Measurements from ENCODE around the gene ROR2. TPM values are rescaled to one million over a fixed set of nuclear protein-coding genes. Genes with fewer than 3 reads are reported as not detected.

The ROR2 gene
- total and polyA plus RNA-seq, 2 experiments from 2014 or later: 8.1 to 18.8 TPM

DNA sequence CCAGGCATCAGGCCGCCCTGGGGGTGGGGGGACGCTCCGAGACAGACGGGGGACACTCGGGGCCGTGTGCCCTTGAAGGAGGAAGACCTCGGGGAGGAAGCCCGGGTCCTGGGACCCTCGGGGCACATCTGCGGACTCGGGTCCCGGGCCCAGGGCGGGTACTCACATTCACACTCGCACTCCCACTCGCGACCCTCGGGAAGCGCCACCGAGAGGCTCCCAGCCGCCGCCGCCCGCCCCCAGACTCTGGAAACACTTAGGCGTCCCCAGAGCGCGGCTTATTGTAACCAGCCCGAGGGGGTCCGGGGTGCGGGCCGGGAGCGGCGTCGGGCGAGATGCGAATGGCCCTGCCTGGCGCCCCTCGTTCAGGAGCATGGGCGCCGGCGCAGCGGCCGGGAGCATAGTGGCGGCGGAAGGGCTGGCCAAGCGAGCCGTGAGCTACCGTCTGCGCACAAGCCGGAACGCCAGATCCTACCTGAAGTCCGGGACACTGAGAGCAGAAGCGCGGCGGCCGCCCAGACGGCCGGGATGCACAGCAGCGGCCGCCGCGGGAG is 559 bp downstream of the ROR2 start:
- Mint-ChIP-seq H3K36me3 (ENCODE audit: low read depth) (no peaks in the 10 kb centered on the region), H3K4me1 (peaks cover 35% of the 10 kb centered on the region), H3K27ac (no peak overlapping the region), H3K27me3 (ENCODE audit: insufficient read depth, low read depth, poor library complexity) (peaks cover 44% of the 10 kb centered on the region), H3K4me3 (peak overlapping the region; percentile 85), H3K9me3 (no peaks in the 10 kb centered on the region; the same call in 2 of the 3 replicates)
- DNase-seq (ENCODE audit: low spot score) (peak; percentile 60), ATAC-seq (peak; percentile 27)
- TF ChIP-seq EZH2 (IDR thresholded peaks at IDR 0.05; ENCODE audit: low read depth, unreplicated experiment) (no peak), EZH2phosphoT487 (IDR thresholded peaks at IDR 0.05; ENCODE audit: unreplicated experiment) (no peak), ZNF114 (CRISPR knock-in tag; IDR thresholded peaks at IDR 0.05) (no peak), JUNB (IDR thresholded peaks at IDR 0.05; ENCODE audit: unreplicated experiment) (no peak), NANOG (IDR thresholded peaks at IDR 0.05; ENCODE audit: borderline replicate concordance) (no peak), POLR2AphosphoS5 (IDR thresholded peaks at IDR 0.05; ENCODE audit: low read depth) (no peak)
- TF ChIP-seq, protein P1, sequence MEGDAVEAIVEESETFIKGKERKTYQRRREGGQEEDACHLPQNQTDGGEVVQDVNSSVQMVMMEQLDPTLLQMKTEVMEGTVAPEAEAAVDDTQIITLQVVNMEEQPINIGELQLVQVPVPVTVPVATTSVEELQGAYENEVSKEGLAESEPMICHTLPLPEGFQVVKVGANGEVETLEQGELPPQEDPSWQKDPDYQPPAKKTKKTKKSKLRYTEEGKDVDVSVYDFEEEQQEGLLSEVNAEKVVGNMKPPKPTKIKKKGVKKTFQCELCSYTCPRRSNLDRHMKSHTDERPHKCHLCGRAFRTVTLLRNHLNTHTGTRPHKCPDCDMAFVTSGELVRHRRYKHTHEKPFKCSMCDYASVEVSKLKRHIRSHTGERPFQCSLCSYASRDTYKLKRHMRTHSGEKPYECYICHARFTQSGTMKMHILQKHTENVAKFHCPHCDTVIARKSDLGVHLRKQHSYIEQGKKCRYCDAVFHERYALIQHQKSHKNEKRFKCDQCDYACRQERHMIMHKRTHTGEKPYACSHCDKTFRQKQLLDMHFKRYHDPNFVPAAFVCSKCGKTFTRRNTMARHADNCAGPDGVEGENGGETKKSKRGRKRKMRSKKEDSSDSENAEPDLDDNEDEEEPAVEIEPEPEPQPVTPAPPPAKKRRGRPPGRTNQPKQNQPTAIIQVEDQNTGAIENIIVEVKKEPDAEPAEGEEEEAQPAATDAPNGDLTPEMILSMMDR (conservative IDR thresholded peaks at IDR 0.05; ENCODE audit: low read depth in 2 of 2): no peak
- H3K4me2 ChIP-seq: peak overlapping the region; percentile 97
- H3K9me2 ChIP-seq (ENCODE audit: insufficient read depth): no peaks in the 10 kb centered on the region
- H3K27ac ChIP-seq (ENCODE audit: low read depth): no peak overlapping the region
- H3K4me3 ChIP-seq: peak overlapping the region; percentile 94
- peak overlapping the region; percentile 90 for H2AFZ ChIP-seq
- H3K79me2 ChIP-seq (replicated peaks; ENCODE audit: insufficient read depth): peaks cover 36% of the 10 kb centered on the region
- H3K36me3 ChIP-seq (ENCODE audit: insufficient read depth): no peaks in the 10 kb centered on the region
- no peaks in the 10 kb centered on the region for H3F3A ChIP-seq (replicated peaks; ENCODE audit: low read depth)
- peaks cover 41% of the 10 kb centered on the region for H3K4me1 ChIP-seq (ENCODE audit: insufficient read depth)
- H3K27me3 ChIP-seq (ENCODE audit: insufficient read depth): peaks cover 57% of the 10 kb centered on the region
- 0 out of 2 replicates have a peak, but pooled peaks cover 8% of the 10 kb centered on the region for H4K20me1 ChIP-seq (replicated peaks; ENCODE audit: insufficient read depth)

DNA sequence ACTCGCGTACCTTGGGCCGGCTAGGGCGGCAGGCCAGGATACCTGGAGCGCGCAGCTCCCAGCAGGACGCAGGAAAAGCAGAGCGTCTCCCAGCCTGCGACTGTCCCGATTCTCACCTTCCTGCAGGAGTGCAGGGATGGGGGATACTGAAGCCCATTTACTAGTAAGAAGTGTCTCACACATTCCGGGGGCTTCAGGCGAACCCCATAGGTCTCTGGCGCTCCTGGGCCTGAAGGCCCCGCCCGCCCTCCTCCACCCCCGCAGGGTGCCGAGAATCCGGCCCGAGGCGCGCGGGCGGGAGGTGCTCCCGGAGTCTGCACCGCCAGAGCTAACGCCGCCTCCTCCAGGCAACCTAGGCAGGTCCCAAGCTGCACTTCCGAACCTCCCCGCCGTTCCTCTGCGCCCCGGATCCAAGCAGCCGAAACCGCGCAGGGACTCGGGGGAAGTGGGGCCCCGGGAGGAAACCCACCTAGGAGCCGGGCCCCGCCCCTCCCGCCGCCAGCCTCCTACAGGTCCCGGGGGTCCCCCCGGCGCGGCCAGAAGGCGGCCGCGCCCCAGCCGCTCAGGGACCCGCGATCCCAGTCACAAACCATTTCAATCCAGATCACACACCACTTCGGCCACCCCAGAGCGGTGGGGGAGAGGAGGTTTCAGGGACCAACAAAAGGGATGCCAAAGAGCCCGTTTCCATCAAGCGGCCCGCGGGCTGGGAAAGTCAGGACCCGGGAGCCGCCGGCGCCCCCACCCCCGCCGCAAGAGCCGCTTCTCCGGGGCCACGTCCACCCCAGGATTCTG is 1.2 kb downstream of the ROR2 start:
- H3K27ac ChIP-seq (ENCODE audit: low read depth): no peak overlapping the region
- H3K27ac Mint-ChIP-seq: no peak overlapping the region

More for the DNA sequence above, 1.2 kb downstream of the ROR2 start:
- H3K9me3 Mint-ChIP-seq: no peaks in the 10 kb centered on the region; the same call in 2 of the 3 replicates
- H3K36me3 Mint-ChIP-seq (ENCODE audit: low read depth): no peaks in the 10 kb centered on the region
- TF ChIP-seq, protein P2, sequence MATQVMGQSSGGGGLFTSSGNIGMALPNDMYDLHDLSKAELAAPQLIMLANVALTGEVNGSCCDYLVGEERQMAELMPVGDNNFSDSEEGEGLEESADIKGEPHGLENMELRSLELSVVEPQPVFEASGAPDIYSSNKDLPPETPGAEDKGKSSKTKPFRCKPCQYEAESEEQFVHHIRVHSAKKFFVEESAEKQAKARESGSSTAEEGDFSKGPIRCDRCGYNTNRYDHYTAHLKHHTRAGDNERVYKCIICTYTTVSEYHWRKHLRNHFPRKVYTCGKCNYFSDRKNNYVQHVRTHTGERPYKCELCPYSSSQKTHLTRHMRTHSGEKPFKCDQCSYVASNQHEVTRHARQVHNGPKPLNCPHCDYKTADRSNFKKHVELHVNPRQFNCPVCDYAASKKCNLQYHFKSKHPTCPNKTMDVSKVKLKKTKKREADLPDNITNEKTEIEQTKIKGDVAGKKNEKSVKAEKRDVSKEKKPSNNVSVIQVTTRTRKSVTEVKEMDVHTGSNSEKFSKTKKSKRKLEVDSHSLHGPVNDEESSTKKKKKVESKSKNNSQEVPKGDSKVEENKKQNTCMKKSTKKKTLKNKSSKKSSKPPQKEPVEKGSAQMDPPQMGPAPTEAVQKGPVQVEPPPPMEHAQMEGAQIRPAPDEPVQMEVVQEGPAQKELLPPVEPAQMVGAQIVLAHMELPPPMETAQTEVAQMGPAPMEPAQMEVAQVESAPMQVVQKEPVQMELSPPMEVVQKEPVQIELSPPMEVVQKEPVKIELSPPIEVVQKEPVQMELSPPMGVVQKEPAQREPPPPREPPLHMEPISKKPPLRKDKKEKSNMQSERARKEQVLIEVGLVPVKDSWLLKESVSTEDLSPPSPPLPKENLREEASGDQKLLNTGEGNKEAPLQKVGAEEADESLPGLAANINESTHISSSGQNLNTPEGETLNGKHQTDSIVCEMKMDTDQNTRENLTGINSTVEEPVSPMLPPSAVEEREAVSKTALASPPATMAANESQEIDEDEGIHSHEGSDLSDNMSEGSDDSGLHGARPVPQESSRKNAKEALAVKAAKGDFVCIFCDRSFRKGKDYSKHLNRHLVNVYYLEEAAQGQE (IDR thresholded peaks at IDR 0.05; ENCODE audit: unreplicated experiment): no peak
- no peak for TF ChIP-seq CREB1 (CRISPR knock-in tag; IDR thresholded peaks at IDR 0.05; ENCODE audit: low read depth)
- no peak for TF ChIP-seq STAT1 (IDR thresholded peaks at IDR 0.05; ENCODE audit: unreplicated experiment)
- TF ChIP-seq POLR2AphosphoS5 (IDR thresholded peaks at IDR 0.05; ENCODE audit: low read depth): peak; percentile 39; the same call in 1 of the 2 replicates
- TF ChIP-seq EZH2phosphoT487 (IDR thresholded peaks at IDR 0.05; ENCODE audit: unreplicated experiment): no peak
- TF ChIP-seq ZNF114 (CRISPR knock-in tag; IDR thresholded peaks at IDR 0.05): no peak
- no peak for TF ChIP-seq JUNB (IDR thresholded peaks at IDR 0.05; ENCODE audit: unreplicated experiment)
- TF ChIP-seq, protein P1 (conservative IDR thresholded peaks at IDR 0.05; ENCODE audit: low read depth in 2 of 2): 0 out of 4 replicates have a peak, but pooled peaks of 1 of the 2 experiments have one; percentile 12
- H3K27me3 Mint-ChIP-seq (ENCODE audit: insufficient read depth, low read depth, poor library complexity): peaks cover 40% of the 10 kb centered on the region
- H3K4me3 Mint-ChIP-seq: peak overlapping the region; percentile 85
- Histone ChIP-seq H3K27me3 (ENCODE audit: insufficient read depth) (peaks cover 57% of the 10 kb centered on the region), H3F3A (replicated peaks; ENCODE audit: low read depth) (no peaks in the 10 kb centered on the region), H4K20me1 (replicated peaks; ENCODE audit: insufficient read depth) (0 out of 2 replicates have a peak, but pooled peaks cover 8% of the 10 kb centered on the region), H3K4me1 (ENCODE audit: insufficient read depth) (peaks cover 41% of the 10 kb centered on the region), H3K79me2 (replicated peaks; ENCODE audit: insufficient read depth) (peaks cover 43% of the 10 kb centered on the region), H3K4me2 (peak overlapping the region; percentile 97), H3K4me3 (peak overlapping the region; percentile 94), H3K36me3 (ENCODE audit: insufficient read depth) (no peaks in the 10 kb centered on the region), H3K9me2 (ENCODE audit: insufficient read depth) (no peaks in the 10 kb centered on the region), H2AFZ (peak overlapping the region; percentile 90)
- DNase-seq (ENCODE audit: low spot score): peak; percentile 88
- H3K4me1 Mint-ChIP-seq: peaks cover 36% of the 10 kb centered on the region
- ATAC-seq: peak; percentile 74

Measured in GM23338 (cell line).